ENCODE measurements around the gene FBXL17. TPM values are rescaled to one million over a fixed set of nuclear protein-coding genes. Genes with fewer than 3 reads are reported as not detected.

Gene FBXL17
- total and polyA plus RNA-seq, 9 of the 15 experiments (the other 6 are each of a cell fraction or from before 2014, with no cell fraction given), result 0.32 to 5.4 (median 1.8) TPM

- no peak for TF ChIP-seq CGGBP1 (CRISPR knock-in tag; IDR thresholded peaks at IDR 0.05)
- TF ChIP-seq SMARCA5 (IDR thresholded peaks at IDR 0.05), result no peak
- TF ChIP-seq FOS (IDR thresholded peaks at IDR 0.05; ENCODE audit: extremely low read depth, insufficient read length), result no peak
- TF ChIP-seq E2F3 (CRISPR knock-in tag; IDR thresholded peaks at IDR 0.05), result no peak
- TF ChIP-seq ZC3H4 (CRISPR knock-in tag; IDR thresholded peaks at IDR 0.05; ENCODE audit: borderline replicate concordance), result no peak
Measured at GRCh38 chr5:107832746-107833145, 549.2 kb downstream of the FBXL17 start (continued).

GRCh38 chr5:107831612-107832395 lies 550.1 kb downstream of the FBXL17 start:
- Histone ChIP-seq H3K36me3 (ENCODE audit: control insufficient read depth, insufficient read depth, low read length) (no peaks in the 10 kb centered on the region), H3K4me1 (replicated peaks in 1 of 2; ENCODE audit: control insufficient read depth in 2 of 2, insufficient read depth in 2 of 2, low read length in 2 of 2) (no peaks in the 10 kb centered on the region), H3K27ac (ENCODE audit: extremely low read depth, low read depth, low read length) (no peak overlapping the region), H2AFZ (ENCODE audit: low read depth, low read length) (no peak overlapping the region), H3K4me3 (no peak overlapping the region), H3K27me3 (ENCODE audit: control insufficient read depth in 2 of 2, insufficient read depth in 2 of 2, low read length in 2 of 2) (no peaks in the 10 kb centered on the region), H4K20me1 (replicated peaks; ENCODE audit: control insufficient read depth, insufficient read depth, low read length) (no peaks in the 10 kb centered on the region), H3K4me2 (ENCODE audit: insufficient read depth, low read length) (no peak overlapping the region), H3K79me2 (ENCODE audit: control insufficient read depth, insufficient read depth, low read length) (no peaks in the 10 kb centered on the region), H3K9me3 (replicated peaks; ENCODE audit: control insufficient read depth, insufficient read depth, low read depth, low read length) (no peaks in the 10 kb centered on the region), H3K9ac (ENCODE audit: insufficient read depth in 1 of 2, low read depth in 2 of 2, low read length in 2 of 2) (no peak overlapping the region), H3K9me1 (ENCODE audit: control insufficient read depth, insufficient read depth, low read length) (no peaks in the 10 kb centered on the region)
- ATAC-seq, result no peak
- WGBS (ENCODE audit: insufficient coverage, low coverage, missing lambda C conversion rate), result 0% methylated on average over 13 of the region's 13 CpGs
- POLR2A ChIA-PET, result no interaction called here
- FAIRE-seq, result no peak
- BruUV-seq (replicated peaks), result no TSS peak
- intact Hi-C loops (cut with micrococcal nuclease) (no loop called here), in situ Hi-C loops (cut with MboI) (no loop called here)
- TF ChIP-seq PTTG1 (tag; IDR thresholded peaks at IDR 0.05; ENCODE audit: low read depth) (no peak), ARHGAP35 (IDR thresholded peaks at IDR 0.05; ENCODE audit: partially characterized antibody) (no peak), ZKSCAN3 (CRISPR knock-in tag; IDR thresholded peaks at IDR 0.05) (no peak), IRF2 (CRISPR knock-in tag; IDR thresholded peaks at IDR 0.05) (no peak), NR3C1 (CRISPR knock-in tag; IDR thresholded peaks at IDR 0.05) (no peak)
- CTCF ChIA-PET (ENCODE audit: low intra/inter-chr PET ratio), result no interaction called here
- DNase-seq (ENCODE audit: extremely low read depth in 1 of 4, low spot score in 3 of 4), result no peak

All from K562 (cell line).